SK-N-DZ (cell line): ENCODE data around the gene MYF5.

Experiments
- DNase-seq: peaks from one replicate; pipeline ENCODE4 v3.0.0-alpha.2; 2015; ENCODE audit warnings: low spot score

Gene MYF5

GRCh38 chr12:80766210-80766609, 49.5 kb downstream of the MYF5 start:
- peak; percentile 14 for DNase-seq

- DNase-seq: no peak
These were observed 50.2 kb downstream of the MYF5 start for GRCh38 chr12:80766897-80767296.
